ENCODE data around the gene EIF3K. TPM values are rescaled to one million over a fixed set of nuclear protein-coding genes. Genes with fewer than 3 reads are reported as not detected.

The EIF3K gene
- total and polyA plus RNA-seq, 10 of the 15 experiments (the other 5 are each of a cell fraction or from before 2014, with no cell fraction given): 330 to 927 (median 436) TPM

DNA sequence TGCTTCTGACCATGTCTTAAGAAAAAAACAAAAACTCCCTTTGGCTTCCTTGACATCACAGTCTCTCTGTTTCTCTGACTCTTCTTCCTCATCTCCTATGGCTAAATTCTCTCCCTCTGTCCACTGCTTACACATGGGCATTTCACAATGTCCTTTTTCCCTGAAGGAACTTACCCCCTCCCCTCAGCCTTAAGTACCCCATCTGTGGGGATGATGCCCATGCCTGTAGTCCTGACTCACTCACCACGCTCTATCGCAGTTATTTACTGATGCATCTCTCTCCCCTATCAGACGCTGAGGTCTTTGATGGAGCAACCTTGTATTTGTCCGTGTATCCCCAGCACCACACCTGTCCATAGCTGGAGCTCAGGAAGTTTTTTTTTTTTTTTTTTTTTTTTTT is 60.9 kb downstream of the EIF3K start:
- no peak overlapping the region for H3K4me2 ChIP-seq (ENCODE audit: control insufficient read depth, insufficient read depth)

More for the DNA sequence above, 60.9 kb downstream of the EIF3K start:
- peaks cover 0 to 12% of the 10 kb centered on the region in 2 experiments; a peak in 2 of 4 replicates for H3K36me3 ChIP-seq (ENCODE audit: control insufficient read depth in 2 of 2, insufficient read depth in 2 of 2, low read length in 1 of 2)
- SMC1A ChIA-PET (ENCODE audit: uncharacterized antibody, unreplicated experiment): no interaction called here
- FAIRE-seq: no peak
- peaks cover 84% of the 10 kb centered on the region for H3K79me2 ChIP-seq (ENCODE audit: control insufficient read depth, insufficient read depth, low read length)
- no peaks in the 10 kb centered on the region; the same call in 1 of the 2 replicates for H4K20me1 ChIP-seq (ENCODE audit: control insufficient read depth, insufficient read depth)
- 75% methylated on average over 4 of the region's 4 CpGs for WGBS (ENCODE audit: insufficient coverage, insufficient replicate concordance, low lambda C conversion rate, missing lambda C conversion rate)
- H3K9ac ChIP-seq (ENCODE audit: control insufficient read depth, insufficient read depth, low read length): no peak overlapping the region
- POLR2A ChIA-PET: interaction anchor here (0.6 kb wide), 2 partner anchors 135 to 282 kb away, joined by 3 to 7 read pairs; no protein-coding TSS in a partner anchor
- DNase-seq (ENCODE audit: low read depth, low spot score): no peak
- H3K4me1 ChIP-seq (ENCODE audit: control insufficient read depth, insufficient read depth, low read length): peaks cover 65% of the 10 kb centered on the region
- no peaks in the 10 kb centered on the region for H3K9me3 ChIP-seq (replicated peaks; ENCODE audit: control insufficient read depth, insufficient read depth, low read length)
- no peak for ATAC-seq
- RAD21 ChIA-PET (ENCODE audit: unreplicated experiment): no interaction called here
- H3K27ac ChIP-seq (ENCODE audit: control insufficient read depth, insufficient read depth): no peak overlapping the region
- in situ Hi-C loops (cut with MboI): no loop called here
- no peak overlapping the region for H2AFZ ChIP-seq (ENCODE audit: control insufficient read depth, low read depth, low read length)
- no peaks in the 10 kb centered on the region for H3K27me3 ChIP-seq (replicated peaks in 1 of 2; ENCODE audit: control insufficient read depth in 2 of 2, insufficient read depth in 2 of 2, low read length in 1 of 2)
- TF ChIP-seq ZNF24 (IDR thresholded peaks at IDR 0.05) (no peak), CEBPB (IDR thresholded peaks at IDR 0.05; ENCODE audit: borderline replicate concordance in 1 of 2, low read depth in 2 of 2, low read length in 2 of 2) (no peak), RAD51 (IDR thresholded peaks at IDR 0.05) (no peak), RELA (IDR thresholded peaks at IDR 0.05; ENCODE audit: borderline replicate concordance, partially characterized antibody) (no peak), CREM (IDR thresholded peaks at IDR 0.05; ENCODE audit: low read depth) (no peak), EGR1 (IDR thresholded peaks at IDR 0.05; ENCODE audit: borderline replicate concordance in 1 of 2, low read depth in 2 of 2, low read length in 2 of 2) (no peak), KLF5 (IDR thresholded peaks at IDR 0.05; ENCODE audit: partially characterized antibody) (no peak), NFIC (IDR thresholded peaks at IDR 0.05; ENCODE audit: low read depth, low read length) (no peak), HDGF (IDR thresholded peaks at IDR 0.05) (no peak), RUNX3 (IDR thresholded peaks at IDR 0.05; ENCODE audit: low read length) (no peak)
- TF ChIP-seq, protein P1, sequence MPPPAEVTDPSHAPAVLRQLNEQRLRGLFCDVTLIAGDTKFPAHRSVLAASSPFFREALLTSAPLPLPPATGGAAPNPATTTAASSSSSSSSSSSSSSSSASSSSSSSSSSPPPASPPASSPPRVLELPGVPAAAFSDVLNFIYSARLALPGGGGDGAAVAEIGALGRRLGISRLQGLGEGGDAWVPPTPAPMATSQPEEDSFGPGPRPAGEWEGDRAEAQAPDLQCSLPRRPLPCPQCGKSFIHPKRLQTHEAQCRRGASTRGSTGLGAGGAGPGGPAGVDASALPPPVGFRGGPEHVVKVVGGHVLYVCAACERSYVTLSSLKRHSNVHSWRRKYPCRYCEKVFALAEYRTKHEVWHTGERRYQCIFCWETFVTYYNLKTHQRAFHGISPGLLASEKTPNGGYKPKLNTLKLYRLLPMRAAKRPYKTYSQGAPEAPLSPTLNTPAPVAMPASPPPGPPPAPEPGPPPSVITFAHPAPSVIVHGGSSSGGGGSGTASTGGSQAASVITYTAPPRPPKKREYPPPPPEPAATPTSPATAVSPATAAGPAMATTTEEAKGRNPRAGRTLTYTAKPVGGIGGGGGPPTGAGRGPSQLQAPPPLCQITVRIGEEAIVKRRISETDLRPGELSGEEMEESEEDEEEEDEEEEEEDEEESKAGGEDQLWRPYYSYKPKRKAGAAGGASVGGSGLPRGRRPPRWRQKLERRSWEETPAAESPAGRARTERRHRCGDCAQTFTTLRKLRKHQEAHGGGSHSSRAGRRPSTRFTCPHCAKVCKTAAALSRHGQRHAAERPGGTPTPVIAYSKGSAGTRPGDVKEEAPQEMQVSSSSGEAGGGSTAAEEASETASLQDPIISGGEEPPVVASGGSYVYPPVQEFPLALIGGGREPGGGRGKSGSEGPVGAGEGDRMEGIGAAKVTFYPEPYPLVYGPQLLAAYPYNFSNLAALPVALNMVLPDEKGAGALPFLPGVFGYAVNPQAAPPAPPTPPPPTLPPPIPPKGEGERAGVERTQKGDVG (CRISPR knock-in tag; IDR thresholded peaks at IDR 0.05): no peak
- TF ChIP-seq, protein P2, sequence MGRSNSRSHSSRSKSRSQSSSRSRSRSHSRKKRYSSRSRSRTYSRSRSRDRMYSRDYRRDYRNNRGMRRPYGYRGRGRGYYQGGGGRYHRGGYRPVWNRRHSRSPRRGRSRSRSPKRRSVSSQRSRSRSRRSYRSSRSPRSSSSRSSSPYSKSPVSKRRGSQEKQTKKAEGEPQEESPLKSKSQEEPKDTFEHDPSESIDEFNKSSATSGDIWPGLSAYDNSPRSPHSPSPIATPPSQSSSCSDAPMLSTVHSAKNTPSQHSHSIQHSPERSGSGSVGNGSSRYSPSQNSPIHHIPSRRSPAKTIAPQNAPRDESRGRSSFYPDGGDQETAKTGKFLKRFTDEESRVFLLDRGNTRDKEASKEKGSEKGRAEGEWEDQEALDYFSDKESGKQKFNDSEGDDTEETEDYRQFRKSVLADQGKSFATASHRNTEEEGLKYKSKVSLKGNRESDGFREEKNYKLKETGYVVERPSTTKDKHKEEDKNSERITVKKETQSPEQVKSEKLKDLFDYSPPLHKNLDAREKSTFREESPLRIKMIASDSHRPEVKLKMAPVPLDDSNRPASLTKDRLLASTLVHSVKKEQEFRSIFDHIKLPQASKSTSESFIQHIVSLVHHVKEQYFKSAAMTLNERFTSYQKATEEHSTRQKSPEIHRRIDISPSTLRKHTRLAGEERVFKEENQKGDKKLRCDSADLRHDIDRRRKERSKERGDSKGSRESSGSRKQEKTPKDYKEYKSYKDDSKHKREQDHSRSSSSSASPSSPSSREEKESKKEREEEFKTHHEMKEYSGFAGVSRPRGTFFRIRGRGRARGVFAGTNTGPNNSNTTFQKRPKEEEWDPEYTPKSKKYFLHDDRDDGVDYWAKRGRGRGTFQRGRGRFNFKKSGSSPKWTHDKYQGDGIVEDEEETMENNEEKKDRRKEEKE (IDR thresholded peaks at IDR 0.05): no peak
- TF ChIP-seq, protein P3, sequence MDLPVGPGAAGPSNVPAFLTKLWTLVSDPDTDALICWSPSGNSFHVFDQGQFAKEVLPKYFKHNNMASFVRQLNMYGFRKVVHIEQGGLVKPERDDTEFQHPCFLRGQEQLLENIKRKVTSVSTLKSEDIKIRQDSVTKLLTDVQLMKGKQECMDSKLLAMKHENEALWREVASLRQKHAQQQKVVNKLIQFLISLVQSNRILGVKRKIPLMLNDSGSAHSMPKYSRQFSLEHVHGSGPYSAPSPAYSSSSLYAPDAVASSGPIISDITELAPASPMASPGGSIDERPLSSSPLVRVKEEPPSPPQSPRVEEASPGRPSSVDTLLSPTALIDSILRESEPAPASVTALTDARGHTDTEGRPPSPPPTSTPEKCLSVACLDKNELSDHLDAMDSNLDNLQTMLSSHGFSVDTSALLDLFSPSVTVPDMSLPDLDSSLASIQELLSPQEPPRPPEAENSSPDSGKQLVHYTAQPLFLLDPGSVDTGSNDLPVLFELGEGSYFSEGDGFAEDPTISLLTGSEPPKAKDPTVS (IDR thresholded peaks at IDR 0.05; ENCODE audit: low read depth, low read length): no peak
- TF ChIP-seq, protein P4, sequence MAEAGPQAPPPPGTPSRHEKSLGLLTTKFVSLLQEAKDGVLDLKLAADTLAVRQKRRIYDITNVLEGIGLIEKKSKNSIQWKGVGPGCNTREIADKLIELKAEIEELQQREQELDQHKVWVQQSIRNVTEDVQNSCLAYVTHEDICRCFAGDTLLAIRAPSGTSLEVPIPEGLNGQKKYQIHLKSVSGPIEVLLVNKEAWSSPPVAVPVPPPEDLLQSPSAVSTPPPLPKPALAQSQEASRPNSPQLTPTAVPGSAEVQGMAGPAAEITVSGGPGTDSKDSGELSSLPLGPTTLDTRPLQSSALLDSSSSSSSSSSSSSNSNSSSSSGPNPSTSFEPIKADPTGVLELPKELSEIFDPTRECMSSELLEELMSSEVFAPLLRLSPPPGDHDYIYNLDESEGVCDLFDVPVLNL (IDR thresholded peaks at IDR 0.05; ENCODE audit: low read depth, low read length): no peak
- TF ChIP-seq, protein P5, sequence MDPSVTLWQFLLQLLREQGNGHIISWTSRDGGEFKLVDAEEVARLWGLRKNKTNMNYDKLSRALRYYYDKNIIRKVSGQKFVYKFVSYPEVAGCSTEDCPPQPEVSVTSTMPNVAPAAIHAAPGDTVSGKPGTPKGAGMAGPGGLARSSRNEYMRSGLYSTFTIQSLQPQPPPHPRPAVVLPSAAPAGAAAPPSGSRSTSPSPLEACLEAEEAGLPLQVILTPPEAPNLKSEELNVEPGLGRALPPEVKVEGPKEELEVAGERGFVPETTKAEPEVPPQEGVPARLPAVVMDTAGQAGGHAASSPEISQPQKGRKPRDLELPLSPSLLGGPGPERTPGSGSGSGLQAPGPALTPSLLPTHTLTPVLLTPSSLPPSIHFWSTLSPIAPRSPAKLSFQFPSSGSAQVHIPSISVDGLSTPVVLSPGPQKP (IDR thresholded peaks at IDR 0.05; ENCODE audit: low read depth, low read length): no peak
- no TSS peak for BruUV-seq (replicated peaks)
- CTCF ChIA-PET: no interaction called here
- intact Hi-C loops (cut with micrococcal nuclease; ENCODE audit: unreplicated experiment): no loop called here
- H3K4me3 ChIP-seq: no peak overlapping the region

Data from GM12878 (cell line).